ENCODE data around the gene DCK. TPM values are rescaled to one million over a fixed set of nuclear protein-coding genes. Genes with fewer than 3 reads are reported as not detected.

DCK gene
- total RNA-seq, 2 donors from 2014 or later: 4.6 to 7.3 TPM

DNA sequence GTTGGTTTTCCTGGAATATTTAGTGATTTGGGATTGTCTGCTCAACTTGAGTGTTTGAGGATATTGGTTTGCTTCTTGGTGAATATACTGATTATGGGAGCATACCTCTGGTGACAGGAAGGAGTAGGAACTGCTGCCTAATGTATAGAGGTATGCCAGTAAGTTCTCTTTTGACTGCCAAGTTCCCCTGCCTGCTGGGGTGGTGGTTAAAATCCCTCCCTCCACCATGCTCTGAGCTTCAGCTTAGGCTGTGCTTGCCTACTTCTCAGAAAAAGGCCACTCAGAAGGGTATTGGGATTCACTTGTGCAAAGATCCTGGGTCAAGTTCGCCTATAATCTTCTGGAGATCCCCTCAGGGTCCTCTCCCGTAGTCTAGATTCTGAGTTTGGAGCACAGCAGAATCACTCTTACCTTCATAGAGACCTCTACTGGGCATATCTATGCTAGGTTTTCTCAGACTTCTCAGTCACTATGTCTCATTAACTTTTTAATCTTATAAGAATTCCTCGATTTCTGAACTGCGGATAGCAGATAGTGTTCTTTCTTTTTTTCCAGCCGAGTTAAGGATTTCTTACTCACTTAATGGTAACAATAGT is 44.7 kb upstream of the DCK start:
- DNase-seq (no peak), ATAC-seq (no peak)
- Histone ChIP-seq H3K27me3 (no peaks in the 10 kb centered on the region), H3K9me3 (no peaks in the 10 kb centered on the region), H3K27ac (no peak overlapping the region), H3K4me3 (no peak overlapping the region), H3K36me3 (replicated peaks in 1 of 2; ENCODE audit: insufficient read depth in 1 of 2, low read depth in 2 of 2) (no peaks in the 10 kb centered on the region), H3K4me1 (no peaks in the 10 kb centered on the region)
- TF ChIP-seq POLR2A (IDR thresholded peaks at IDR 0.05) (no peak), CTCF (IDR thresholded peaks at IDR 0.05) (no peak)
- intact Hi-C loops (cut with DNase I): no loop called here
- 35 to 51% methylated on average over 5 of the region's 5 CpGs for WGBS, 2 donors

GRCh38 chr4:70954032-70954431 is 39.4 kb upstream of the DCK start:
- TF ChIP-seq POLR2A (IDR thresholded peaks at IDR 0.05) (no peak), CTCF (IDR thresholded peaks at IDR 0.05) (no peak)
- intact Hi-C loops (cut with DNase I): no loop called here
- ATAC-seq: no peak
- DNase-seq: no peak
- Histone ChIP-seq H3K27ac (no peak overlapping the region), H3K9me3 (no peaks in the 10 kb centered on the region), H3K4me3 (no peak overlapping the region), H3K36me3 (replicated peaks in 1 of 2; ENCODE audit: insufficient read depth in 1 of 2, low read depth in 2 of 2) (no peaks in the 10 kb centered on the region), H3K27me3 (no peaks in the 10 kb centered on the region), H3K4me1 (no peaks in the 10 kb centered on the region)
- WGBS, 2 donors: 33 to 100% methylated on average over 1 of the region's 1 CpG

GRCh38 chr4:70956549-70957210 is 36.8 kb upstream of the DCK start:
- no peaks in the 10 kb centered on the region for H3K36me3 ChIP-seq (replicated peaks in 1 of 2; ENCODE audit: insufficient read depth in 1 of 2, low read depth in 2 of 2)
- H3K9me3 ChIP-seq: no peaks in the 10 kb centered on the region
- H3K4me1 ChIP-seq: no peaks in the 10 kb centered on the region
- H3K4me3 ChIP-seq: no peak overlapping the region
- TF ChIP-seq CTCF (IDR thresholded peaks at IDR 0.05) (no peak), POLR2A (IDR thresholded peaks at IDR 0.05) (no peak)
- no peak overlapping the region for H3K27ac ChIP-seq
- no peak for DNase-seq
- intact Hi-C loops (cut with DNase I): no loop called here
- WGBS, 2 donors: 81 to 83% methylated on average over 5 of the region's 5 CpGs
- H3K27me3 ChIP-seq: no peaks in the 10 kb centered on the region
- no peak for ATAC-seq

DNA sequence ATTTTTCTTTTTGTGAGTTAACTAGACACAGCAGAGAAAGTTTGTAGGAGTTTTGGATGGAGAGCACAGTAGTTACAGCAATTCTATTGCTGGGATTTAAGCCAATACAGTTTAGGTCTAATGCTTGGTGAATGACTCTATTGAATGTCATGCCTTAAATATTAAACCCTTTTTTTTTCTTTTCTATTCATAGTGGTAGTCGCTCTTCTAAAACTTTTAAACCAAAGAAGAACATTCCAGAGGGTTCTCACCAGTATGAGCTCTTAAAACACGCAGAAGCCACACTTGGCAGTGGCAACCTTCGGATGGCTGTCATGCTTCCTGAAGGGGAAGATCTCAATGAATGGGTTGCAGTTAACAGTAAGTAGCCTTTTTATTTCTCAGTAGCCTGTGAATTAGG is 34.8 kb upstream of the DCK start:
- H3K27me3 ChIP-seq: no peaks in the 10 kb centered on the region
- WGBS, 2 donors: 77 to 85% methylated on average over 3 of the region's 3 CpGs
- no peaks in the 10 kb centered on the region for H3K4me1 ChIP-seq
- H3K27ac ChIP-seq: no peak overlapping the region
- no peak overlapping the region for H3K4me3 ChIP-seq
- ATAC-seq: no peak
- intact Hi-C loops (cut with DNase I): no loop called here
- TF ChIP-seq CTCF (IDR thresholded peaks at IDR 0.05) (no peak), POLR2A (IDR thresholded peaks at IDR 0.05) (no peak)
- no peaks in the 10 kb centered on the region for H3K9me3 ChIP-seq
- DNase-seq: no peak
- no peaks in the 10 kb centered on the region for H3K36me3 ChIP-seq (replicated peaks in 1 of 2; ENCODE audit: insufficient read depth in 1 of 2, low read depth in 2 of 2)

- no peak for ATAC-seq
- intact Hi-C loops (cut with DNase I): no loop called here
- TF ChIP-seq CTCF (IDR thresholded peaks at IDR 0.05) (no peak), POLR2A (IDR thresholded peaks at IDR 0.05) (no peak)
- Histone ChIP-seq H3K4me1 (no peaks in the 10 kb centered on the region), H3K4me3 (no peak overlapping the region), H3K36me3 (replicated peaks in 1 of 2; ENCODE audit: insufficient read depth in 1 of 2, low read depth in 2 of 2) (no peaks in the 10 kb centered on the region), H3K9me3 (no peaks in the 10 kb centered on the region), H3K27me3 (no peaks in the 10 kb centered on the region), H3K27ac (no peak overlapping the region)
- WGBS, 2 donors: 86% methylated on average over 7 of the region's 7 CpGs
- no peak for DNase-seq
These were observed 24.4 kb upstream of the DCK start for GRCh38 chr4:70969076-70969475.

Data from body of pancreas (tissue), 4 donors.